Thyroid gland (tissue), 4 donors: ENCODE data around the gene RAPGEF6.

Source experiments
- POLR2A ChIP-seq, 2 donors: fragments of 450-650 bp; IDR thresholded peaks; one replicate each; pipeline ENCODE4 v1.6.1; 2017; ENCODE audit warnings: antibody characterized with exemption in 2 of 2, mild to moderate bottlenecking in 2 of 2, moderate library complexity in 1 of 2
- TF ChIP-seq, protein P1 (sequence below), 6 experiments: fragments of 200-600 bp in 3 of 6; fragments of 450-650 bp in 3 of 6; sonication (generic) in 3 of 6; IDR thresholded peaks; one replicate each; pipeline ENCODE4 v1.5.1; 2016 to 2019; ENCODE audit warnings: antibody characterized with exemption in 6 of 6, mild to moderate bottlenecking in 2 of 6, inconsistent platforms in 1 of 6, moderate library complexity in 1 of 6

DNA sequence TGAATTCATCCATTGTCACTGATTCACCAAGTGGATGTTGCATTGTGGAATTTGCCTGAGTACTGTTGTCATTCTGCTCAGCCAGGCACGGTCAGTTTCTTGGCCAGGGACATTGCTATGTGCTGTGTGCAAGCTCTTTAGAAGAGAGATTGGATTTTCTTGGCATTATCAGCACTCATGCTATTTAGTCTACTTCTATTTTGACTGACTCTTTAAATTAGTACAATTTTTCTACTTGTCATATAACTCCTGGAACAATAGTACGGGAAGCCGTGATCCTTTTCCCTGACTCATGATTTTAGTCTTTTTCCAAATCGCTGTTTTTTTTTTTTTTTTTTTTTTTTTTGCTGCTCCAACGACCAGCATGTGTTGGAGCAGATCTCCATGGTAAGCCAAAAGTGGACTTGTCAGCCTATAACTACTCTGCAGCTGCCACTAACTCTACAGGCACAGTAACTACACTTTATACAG, 241.5 kb downstream of the RAPGEF6 start:
- TF ChIP-seq, protein P1, sequence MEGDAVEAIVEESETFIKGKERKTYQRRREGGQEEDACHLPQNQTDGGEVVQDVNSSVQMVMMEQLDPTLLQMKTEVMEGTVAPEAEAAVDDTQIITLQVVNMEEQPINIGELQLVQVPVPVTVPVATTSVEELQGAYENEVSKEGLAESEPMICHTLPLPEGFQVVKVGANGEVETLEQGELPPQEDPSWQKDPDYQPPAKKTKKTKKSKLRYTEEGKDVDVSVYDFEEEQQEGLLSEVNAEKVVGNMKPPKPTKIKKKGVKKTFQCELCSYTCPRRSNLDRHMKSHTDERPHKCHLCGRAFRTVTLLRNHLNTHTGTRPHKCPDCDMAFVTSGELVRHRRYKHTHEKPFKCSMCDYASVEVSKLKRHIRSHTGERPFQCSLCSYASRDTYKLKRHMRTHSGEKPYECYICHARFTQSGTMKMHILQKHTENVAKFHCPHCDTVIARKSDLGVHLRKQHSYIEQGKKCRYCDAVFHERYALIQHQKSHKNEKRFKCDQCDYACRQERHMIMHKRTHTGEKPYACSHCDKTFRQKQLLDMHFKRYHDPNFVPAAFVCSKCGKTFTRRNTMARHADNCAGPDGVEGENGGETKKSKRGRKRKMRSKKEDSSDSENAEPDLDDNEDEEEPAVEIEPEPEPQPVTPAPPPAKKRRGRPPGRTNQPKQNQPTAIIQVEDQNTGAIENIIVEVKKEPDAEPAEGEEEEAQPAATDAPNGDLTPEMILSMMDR (IDR thresholded peaks at IDR 0.05), result no peak
- no peak for TF ChIP-seq POLR2A (IDR thresholded peaks at IDR 0.05)
